GM21723 (cell line): ENCODE data around the gene SBF2.
A peak's percentile ranks its signal among the peaks of the same experiment; 100 is the strongest.
"Not testable (repeated sequence)": the region's sequence is repeated elsewhere in the genome, so short reads cannot be mapped to it uniquely, and the experiment has no call there.

ENCODE experiments used
- ATAC-seq: cut with Tn5 transposase; IDR thresholded peaks from one replicate; pipeline ENCODE4 v1.9.1; 2021; ENCODE audit warnings: mild to moderate bottlenecking, moderate library complexity; ENCODE audit not compliant: unreplicated experiment

SBF2 gene

DNA sequence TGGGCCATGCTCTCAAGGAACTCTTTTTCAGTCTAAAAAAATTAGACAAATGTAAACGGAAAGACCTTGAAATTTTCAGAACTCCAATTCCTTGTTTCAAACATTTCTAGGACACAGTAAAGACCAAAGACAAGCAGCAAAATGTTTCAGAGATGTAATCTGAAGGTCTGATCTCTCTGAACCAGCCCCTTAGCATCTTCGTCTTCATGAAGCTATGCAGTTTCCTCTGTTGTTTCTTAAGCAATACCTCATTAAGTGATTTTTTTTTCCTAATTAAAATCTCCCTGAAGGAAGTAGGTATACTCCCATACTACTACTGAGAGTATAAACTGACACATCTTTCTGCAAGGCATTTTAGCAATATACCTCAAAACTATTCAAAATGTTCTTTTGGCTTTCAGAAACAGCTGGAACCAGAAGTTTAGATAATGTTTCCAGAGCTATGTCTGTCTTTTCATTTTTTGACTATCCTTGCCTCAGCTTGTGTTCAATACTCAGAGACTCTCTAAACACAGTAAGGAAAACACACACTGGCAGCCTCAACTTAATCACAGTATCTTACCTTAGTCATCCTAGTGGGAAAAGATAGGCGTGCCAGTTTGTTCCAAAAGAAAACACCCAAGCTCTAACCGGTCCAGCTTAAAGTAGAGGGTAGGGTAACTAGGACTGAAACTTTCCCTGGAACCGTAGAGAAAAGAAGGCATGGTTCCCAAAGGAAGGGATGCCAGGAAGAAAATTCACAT, 25.1 kb downstream of the SBF2 start:
- ATAC-seq, result no peak

DNA sequence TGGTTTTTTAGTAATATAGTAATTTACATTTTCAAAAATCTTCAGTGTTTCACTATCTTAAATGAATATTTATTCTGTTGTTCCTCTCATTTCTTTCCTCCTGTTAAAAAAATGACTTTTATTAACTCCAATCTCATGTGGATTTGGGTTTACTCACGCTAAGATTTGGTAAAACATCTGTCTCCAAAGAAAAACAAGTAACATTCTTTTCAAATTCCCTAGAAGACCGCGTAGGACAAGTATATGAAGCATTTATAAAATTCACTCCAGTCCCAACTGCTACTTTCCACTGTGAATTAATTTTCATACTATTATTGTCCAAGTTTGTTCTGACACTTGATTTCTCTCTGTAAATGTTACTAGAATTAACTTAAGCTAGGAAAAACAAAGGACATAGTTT, 26.2 kb downstream of the SBF2 start:
- ATAC-seq, result no peak

DNA sequence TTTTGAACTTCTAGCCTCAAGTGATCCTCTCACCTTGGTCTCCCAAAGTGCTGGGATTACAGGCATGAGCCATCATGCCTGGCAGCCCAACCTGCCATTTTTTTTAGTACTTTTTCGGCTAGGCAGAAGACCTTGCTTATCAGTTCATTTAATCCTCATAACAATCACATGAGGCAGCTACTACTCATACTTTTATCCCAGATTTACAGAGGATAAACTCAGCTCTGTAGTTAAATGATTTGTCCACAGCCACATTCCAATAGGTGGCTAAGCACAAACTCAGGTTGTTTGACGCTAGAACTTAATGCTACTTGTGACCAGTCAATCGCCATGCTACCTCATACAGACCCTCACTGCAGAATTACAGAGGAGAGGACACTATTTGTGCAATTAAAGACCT, 28.1 kb downstream of the SBF2 start:
- no peak for ATAC-seq

DNA sequence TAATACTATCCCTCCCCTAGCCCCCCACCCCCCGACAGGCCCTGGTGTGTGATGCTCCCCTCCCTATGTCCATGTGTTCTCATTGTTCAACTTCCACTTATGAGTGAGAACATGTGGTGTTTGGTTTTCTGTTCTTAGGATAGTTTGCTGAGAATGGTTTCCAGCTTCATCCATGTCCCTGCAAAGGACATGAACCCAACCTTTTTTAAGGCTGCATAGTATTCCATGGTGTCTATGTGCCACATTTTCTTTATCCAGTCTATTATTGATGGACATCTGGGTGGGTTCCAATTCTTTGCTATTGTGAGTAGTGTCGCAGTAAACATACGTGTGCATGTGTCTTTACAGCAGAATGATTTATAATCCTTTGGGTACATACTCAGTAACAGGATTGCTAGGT, 29.3 kb downstream of the SBF2 start:
- not testable (repeated sequence) for ATAC-seq

DNA sequence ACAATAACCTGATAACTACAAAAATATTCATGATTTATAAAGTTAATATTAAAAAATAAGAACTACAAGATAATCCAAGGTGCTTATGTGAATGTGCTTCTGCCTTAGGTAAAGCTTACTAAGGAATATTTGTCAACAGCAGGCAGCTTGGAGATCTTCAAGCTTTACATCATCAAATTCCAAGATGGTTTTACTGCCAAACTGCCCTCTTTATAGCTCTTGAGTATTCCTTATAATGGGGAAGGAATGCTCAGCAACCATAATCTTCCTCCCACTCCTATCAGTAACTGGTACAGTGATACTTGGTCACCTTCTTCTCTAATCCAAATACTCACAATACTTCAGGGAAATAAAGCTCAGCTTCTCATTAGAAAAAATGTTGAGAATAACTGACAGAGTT, 30.1 kb downstream of the SBF2 start:
- no peak for ATAC-seq

DNA sequence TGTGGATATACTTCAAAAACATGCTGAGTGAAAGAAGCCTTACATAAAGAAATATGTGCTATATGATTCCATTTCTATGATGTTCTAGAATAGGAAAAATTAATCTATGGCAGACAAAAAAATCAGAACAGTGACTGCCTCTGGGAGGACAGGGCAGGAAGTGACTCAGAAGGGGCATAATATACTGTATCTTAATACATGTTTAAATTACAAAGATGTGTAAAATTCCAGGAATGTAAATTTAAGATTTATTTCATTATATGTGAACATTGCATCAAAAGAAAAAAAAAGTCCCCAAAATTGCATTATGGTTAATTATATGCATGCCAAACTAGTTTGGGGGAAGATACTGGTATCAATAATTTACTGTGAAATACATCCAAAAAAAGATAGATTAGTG, 32.2 kb downstream of the SBF2 start:
- ATAC-seq, result no peak

DNA sequence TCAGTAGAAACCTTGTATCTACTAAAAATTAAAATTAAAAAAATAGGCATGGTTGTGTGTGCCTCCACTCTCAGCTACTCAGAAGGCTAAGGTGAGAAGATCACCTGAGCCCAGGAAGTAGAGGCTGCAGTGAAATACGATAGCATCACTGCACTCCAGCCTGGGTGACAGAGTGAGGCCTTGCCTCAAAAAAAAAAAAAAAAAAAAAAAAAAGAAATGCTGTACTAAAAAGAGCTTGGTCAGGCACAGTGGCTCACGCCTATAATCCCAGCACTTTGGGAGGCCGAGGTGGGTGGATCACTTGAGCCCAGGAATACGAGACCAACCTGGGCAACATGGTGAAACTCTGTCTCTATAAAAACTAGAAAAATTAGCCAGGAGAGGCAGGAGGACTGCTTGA, 36.5 kb downstream of the SBF2 start:
- ATAC-seq, result no peak

DNA sequence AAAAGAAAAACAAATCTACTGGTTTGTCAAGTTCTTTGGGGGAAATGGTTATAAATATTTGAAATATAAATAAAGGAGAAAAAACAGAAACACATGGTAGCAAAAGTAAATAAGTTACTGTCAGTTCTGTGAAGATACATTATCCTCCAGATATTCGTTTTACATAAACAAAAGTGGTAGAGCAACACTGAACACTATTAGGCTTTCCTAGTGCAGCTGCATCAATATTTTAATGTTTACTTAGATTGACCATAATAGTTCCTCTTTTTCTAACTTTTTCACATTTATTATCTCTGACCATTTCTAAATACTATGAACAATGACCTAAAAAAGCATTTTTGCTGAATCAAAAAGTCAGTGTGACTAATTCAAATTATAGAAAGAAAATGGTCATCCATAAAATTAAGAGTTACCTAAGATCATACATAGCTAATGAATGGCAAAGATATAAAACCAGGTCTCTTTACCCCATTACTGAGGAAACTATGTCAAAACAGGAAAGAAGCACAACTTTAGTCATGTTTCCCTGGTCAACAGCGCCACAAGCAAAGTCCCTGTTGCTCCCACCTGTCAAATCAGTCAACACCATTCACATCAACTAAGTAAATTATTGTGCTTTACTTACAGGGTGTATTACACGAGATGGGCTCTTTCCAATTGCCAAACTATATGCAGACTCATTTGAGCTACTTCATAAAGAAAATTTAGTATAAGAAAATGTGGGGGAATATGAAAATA, 38.5 kb downstream of the SBF2 start:
- no peak for ATAC-seq

DNA sequence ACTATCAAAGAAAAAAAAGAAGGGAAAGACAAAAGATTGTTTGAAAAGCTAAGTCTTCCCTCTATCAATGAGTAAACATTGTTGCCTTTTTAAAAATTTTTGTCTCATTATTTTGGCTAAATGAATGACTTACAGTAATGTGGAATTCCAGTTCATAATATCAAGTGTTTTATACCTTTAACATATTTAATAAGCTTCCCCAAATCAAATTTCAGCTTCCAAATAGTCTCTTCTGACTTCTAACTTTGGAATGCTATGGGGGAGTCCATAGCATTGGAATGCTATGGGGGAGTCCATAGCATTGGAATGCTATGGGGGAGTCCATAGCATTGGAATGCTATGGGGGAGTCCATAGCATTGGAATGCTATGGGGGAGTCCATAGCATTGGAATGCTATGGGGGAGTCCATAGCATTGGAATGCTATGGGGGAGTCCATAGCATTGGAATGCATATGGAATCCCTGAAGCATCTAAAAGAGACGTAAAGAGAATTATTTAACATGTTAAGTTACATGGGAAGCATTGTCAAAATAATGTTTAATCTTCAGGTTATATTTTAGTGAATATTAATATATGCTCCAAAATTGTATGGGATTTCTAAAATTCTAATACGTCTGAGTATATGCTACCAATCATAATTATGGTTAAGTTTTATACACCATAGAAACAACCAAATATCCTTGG, 44.4 kb downstream of the SBF2 start:
- ATAC-seq, result not testable (repeated sequence)

DNA sequence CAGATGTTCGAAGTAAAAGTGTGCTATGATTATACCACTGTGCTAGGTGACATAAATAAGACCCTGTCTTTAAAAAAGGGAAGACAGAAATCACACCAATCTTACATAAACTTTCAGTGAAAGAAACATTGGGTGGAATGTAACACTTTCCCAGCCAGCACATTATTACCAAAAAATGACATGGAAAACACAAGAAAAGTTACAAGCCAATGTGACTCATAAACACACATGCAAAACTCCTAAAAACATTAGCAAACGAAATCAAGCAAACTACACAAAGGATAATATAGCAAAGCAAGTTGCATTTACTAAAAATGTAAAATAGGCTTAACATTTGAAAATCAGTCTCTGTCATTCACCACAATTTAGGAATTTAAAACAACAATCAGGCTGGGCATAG, 47.0 kb downstream of the SBF2 start:
- no peak for ATAC-seq

DNA sequence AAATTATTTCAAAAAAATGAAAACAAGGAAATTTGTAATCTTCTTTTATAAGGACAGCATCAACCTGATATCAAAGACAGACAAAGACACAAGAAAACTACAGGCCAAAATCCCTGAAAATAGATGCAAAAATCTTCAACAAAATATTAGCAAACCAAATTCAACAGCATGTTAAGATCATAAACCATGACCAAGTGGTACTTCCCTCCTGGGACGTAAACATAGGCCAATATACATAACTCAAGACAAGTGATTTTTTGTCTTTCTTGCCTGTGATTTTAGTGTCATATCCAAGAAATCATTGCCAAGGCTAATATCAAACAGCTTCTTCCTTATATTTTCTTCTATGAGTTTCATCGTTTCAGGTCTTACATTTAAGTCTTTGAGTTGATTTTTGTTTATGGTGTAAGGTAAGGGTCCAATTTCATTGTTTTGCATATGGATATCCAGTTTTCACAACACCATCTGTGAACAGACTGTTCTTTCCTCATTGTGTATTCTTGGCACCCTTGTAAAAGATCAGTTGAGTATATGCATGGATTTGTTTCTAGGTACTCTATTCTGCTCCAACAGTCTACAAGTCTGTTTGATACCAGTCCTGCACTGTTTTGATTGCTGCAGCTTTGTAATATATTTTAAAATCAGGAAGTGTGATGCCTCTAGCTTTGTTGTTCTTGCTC, 50.0 kb downstream of the SBF2 start:
- no peak for ATAC-seq

DNA sequence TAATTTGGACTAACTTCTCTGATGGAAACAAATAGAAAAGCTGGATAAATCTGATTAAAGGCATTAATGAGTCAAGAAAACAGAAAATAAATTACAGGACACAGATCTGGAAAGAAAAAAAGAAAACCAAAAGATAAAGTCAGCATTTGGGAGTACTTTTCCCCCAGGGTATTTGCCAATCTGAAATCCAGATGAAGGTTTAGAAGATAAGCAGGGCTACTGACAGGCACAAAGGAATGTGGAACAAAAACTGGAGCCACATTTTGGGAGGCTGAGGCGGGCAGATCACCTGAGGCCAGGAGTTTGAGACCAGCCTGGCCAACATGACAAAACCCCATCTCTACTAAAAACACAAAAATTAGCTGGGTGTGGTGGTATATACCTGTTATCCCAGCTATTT, 57.2 kb downstream of the SBF2 start:
- ATAC-seq, result no peak

DNA sequence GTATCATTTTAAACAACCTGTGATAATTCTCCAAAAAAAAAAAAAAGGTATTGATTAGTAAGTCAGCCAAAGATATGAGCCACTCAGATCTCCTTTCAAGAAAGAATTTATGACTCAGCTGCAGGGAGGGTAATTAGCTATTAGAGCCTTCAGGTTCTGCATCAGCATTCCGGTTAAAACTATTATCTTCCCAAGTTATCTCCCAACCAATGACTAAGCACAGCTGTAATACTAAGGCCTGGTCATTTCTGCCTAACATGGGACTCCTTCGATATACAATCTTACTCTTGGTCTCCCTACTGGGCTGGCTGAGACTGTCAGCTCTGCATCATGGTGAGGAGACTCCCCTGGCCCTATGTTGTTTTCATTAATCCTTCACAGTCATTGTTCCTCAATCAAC, 60.4 kb downstream of the SBF2 start:
- ATAC-seq, result no peak

DNA sequence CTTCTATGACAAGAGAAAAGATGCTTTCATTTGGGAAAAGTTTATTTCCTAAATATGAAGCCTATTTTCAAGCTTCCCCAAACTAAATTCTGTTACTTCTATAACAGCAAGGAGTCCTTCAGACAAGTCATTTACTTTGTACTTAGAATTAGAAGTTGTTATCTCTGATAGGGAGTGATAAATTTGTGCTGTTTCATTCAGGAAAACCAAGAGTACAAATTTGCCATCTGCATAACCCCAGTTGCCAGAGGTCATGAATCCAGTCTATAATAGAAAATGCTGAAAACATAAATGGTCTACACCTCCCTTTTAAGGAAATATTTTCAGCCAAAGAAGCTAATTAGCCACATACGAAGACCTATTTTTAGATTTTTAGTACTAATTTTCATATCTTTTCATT, 61.3 kb downstream of the SBF2 start:
- no peak for ATAC-seq

DNA sequence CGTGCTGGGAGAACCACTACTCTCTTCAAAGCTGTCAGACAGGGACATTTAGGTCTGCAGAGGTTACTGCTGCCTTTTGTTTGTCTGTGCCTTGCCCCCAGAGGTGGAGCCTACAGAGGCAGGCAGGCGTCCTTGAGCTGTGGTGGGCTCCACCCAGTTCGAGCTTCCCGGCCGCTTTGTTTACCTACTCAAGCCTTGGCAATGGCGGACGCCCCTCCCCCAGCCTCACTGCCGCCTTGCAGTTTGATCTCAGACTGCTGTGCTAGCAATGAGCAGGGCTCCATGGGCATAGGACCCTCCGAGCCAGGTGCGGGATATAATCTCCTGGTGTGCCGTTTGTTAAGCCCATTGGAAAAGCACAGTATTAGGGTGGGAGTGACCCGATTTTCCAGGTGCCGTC, 62.2 kb downstream of the SBF2 start:
- ATAC-seq, result not testable (repeated sequence)

DNA sequence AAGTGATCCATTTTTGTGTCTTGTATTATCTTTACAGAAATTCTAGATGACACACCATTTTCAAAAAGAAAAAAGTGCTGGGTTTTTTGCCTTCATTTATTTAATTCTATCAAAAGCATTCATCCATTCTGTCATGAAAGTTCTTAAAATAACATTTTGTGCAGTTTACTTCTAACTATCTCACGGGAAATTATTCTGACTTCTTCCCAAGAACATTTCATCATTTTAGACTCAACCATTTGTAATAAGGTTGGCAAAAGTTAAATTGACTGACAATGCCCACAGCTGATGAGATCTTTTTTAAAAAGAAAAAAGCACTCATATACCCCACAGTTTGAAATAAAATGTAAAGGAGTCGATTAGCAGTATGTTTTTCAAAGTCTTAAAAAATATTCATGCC, 68.5 kb downstream of the SBF2 start:
- ATAC-seq, result no peak

DNA sequence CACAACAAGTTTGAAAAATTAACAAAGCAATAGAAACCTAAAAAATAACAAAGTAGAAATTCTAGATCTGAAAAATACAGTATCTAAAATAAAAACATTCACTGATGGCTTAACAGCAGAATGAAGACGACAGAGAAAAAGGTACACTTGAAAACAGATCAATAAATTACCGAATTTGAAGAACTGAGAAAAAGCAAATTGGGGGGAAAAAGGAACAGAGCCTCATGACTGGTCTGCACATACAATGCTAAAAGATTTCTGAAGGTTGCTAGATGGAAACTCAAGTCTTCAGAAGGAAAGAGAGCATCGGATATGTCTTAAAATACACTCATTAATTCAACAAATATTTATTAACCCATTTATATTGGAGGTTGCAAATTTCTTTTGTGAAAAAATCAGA, 71.6 kb downstream of the SBF2 start:
- no peak for ATAC-seq

DNA sequence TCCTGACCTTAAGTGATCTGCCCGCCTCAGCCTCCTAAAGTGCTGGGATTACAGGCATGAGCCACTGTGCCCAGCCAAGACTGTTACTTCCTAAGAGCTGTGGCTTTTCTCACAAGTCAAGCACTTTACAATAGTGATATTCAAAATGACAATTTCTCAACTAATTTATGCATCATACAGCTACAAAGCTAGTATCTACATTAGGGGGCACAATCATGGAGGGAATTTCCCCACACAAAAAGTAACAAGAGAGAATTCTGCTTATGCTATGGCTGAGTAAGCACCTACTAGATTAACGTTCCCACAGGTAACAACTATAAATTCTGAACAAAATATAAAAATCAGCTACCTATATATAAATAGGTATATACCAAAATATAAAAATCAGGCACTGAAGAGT, 72.7 kb downstream of the SBF2 start:
- no peak for ATAC-seq

DNA sequence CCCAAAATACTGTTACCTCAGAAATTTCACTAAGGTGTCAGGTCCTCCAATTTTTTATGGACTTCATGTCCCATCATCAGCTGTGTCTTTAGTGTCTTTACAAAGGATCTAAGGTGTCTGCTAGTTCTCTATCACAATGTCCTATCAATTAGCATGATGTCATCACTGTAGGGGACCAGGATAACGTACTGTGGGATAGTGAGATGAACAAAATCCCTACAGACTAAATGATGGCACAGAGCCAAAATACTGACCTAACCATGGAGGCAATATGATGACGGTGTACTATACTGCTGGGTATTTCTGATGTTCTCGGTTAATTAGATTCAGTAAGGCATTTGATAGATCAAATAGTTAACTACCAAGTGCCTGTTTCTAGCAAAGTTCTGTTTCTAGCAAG, 82.5 kb downstream of the SBF2 start:
- no peak for ATAC-seq

DNA sequence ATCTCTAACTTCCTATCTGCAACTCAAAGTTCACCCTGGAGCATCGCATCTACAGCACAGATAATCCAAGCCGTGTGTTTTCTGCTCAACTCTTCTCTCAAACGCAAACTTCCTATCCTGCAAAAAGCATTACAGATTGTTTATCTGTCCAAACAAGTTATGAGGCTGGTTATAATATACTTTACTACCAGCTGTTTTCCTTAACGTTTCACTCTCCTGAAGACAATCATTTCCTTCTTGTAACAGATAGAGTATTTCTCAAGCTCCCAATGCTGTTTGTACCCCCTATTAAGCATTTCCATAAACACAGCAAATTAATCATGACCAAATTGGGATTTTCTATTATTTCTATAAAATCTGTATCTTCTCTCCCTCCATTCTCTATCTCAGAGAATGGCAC, 84.7 kb downstream of the SBF2 start:
- no peak for ATAC-seq

DNA sequence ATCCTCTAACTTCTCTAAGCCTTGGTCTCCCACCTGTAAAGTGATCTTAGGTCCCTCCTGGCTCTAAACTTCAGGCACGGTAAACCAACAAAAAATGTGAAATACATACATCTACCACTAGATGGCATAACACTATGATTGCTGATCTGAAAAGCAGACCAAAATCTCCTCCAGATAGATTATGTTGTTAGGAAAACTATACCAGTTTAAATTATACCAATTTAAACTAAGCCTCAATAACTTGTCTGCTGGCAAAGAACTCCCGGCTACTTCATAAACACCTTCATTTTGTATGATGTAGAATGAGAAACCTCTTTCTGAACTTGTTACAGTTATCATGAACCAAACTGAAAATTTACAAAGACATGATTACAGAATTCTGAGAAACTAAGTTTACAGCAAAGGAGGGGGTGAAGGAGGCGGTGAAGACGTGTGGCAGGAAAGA, 85.9 kb downstream of the SBF2 start:
- peak; percentile 72 for ATAC-seq
